A549 (cell line): ENCODE measurements around the gene CAPN13.

Experiments used
- FOSL2 ChIP-seq, 2 experiments: fragments of 450-650 bp in 1 of 2; fragments of >200 bp in 1 of 2; sonication (Bioruptor Twin) in 1 of 2; formaldehyde crosslinking; IDR thresholded peaks; 2 replicates each; pipeline versions ENCODE4 v1.5.0 to v1.6.1; 2016 to 2020; ENCODE audit warnings: mild to moderate bottlenecking in 1 of 2, moderate library complexity in 1 of 2
- HOXA7 ChIP-seq: fragments of 250-450 bp; sonication (Bioruptor Pico); IDR thresholded peaks from 2 replicates; pipeline ENCODE4 v1.5.0; 2020; ENCODE audit warnings: mild to moderate bottlenecking, moderate library complexity
- TF ChIP-seq, protein P1 (sequence below): fragments of >200 bp; sonication (Bioruptor Twin); formaldehyde crosslinking; IDR thresholded peaks from 3 replicates; pipeline ENCODE4 v1.5.1; 2016

DNA sequence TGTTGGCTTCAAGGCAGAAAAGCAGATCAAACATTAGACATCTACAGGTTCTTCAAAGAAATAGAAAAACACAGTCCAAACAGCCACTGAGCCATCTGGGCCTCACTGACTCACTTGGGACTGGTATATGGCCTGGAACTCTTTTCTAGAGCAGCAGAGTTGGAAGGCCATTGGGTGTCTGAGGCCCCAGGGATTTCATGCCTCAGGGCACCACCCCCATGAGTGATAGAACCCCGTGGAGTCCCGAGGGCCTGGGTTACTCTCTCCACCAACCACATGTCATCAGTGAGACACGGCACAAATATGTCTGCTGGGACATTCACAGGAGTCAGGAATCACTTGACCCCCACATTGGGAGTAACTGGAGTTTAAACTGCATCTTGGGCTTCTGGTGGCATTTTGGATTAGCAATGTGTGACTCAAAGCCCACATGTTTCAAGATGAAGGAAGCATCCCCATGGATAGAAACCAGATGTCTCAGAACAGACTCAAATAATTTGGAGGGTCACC, 44.0 kb downstream of the CAPN13 start:
- TF ChIP-seq, protein P1, sequence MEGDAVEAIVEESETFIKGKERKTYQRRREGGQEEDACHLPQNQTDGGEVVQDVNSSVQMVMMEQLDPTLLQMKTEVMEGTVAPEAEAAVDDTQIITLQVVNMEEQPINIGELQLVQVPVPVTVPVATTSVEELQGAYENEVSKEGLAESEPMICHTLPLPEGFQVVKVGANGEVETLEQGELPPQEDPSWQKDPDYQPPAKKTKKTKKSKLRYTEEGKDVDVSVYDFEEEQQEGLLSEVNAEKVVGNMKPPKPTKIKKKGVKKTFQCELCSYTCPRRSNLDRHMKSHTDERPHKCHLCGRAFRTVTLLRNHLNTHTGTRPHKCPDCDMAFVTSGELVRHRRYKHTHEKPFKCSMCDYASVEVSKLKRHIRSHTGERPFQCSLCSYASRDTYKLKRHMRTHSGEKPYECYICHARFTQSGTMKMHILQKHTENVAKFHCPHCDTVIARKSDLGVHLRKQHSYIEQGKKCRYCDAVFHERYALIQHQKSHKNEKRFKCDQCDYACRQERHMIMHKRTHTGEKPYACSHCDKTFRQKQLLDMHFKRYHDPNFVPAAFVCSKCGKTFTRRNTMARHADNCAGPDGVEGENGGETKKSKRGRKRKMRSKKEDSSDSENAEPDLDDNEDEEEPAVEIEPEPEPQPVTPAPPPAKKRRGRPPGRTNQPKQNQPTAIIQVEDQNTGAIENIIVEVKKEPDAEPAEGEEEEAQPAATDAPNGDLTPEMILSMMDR: no peak
- no peak for TF ChIP-seq HOXA7 (CRISPR knock-in tag)
- no peak for TF ChIP-seq FOSL2 (IDR thresholded peaks at IDR 0.05)
- TF ChIP-seq FOSL2 (CRISPR knock-in tag; IDR thresholded peaks at IDR 0.05): no peak
